NB4 (cell line): ENCODE data around the gene GPC1.

Experiments used
- POLR2A ChIP-seq: IDR thresholded peaks from 2 replicates; pipeline ENCODE4 v1.6.1; 2011; ENCODE audit warnings: mild to moderate bottlenecking; ENCODE audit not compliant: insufficient read length; ENCODE audit errors: extremely low read depth
- TF ChIP-seq, protein P1 (sequence below): IDR thresholded peaks from one replicate; pipeline ENCODE4 v1.5.1; 2012; ENCODE audit warnings: low read depth, low read length

GRCh38 chr2:240425697-240426096 is 9.8 kb upstream of the GPC1 start:
- TF ChIP-seq, protein P1, sequence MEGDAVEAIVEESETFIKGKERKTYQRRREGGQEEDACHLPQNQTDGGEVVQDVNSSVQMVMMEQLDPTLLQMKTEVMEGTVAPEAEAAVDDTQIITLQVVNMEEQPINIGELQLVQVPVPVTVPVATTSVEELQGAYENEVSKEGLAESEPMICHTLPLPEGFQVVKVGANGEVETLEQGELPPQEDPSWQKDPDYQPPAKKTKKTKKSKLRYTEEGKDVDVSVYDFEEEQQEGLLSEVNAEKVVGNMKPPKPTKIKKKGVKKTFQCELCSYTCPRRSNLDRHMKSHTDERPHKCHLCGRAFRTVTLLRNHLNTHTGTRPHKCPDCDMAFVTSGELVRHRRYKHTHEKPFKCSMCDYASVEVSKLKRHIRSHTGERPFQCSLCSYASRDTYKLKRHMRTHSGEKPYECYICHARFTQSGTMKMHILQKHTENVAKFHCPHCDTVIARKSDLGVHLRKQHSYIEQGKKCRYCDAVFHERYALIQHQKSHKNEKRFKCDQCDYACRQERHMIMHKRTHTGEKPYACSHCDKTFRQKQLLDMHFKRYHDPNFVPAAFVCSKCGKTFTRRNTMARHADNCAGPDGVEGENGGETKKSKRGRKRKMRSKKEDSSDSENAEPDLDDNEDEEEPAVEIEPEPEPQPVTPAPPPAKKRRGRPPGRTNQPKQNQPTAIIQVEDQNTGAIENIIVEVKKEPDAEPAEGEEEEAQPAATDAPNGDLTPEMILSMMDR: no peak
- TF ChIP-seq POLR2A: no peak
